A673 (cell line): ENCODE results near the gene ACSL4.

Experiments
- EZH2 ChIP-seq: fragments of 200-600 bp; sonication (generic); IDR thresholded peaks from 2 replicates; pipeline ENCODE4 v1.6.1; 2017; ENCODE audit warnings: borderline replicate concordance, low read depth, mild to moderate bottlenecking, mixed read lengths, antibody characterized with exemption, low read length; ENCODE audit not compliant: poor library complexity, severe bottlenecking
- TF ChIP-seq, protein P1 (sequence below): fragments of 300-800, 200-600 bp; sonication (generic); conservative IDR thresholded peaks from 2 replicates; pipeline ENCODE4 v1.5.1; 2017; ENCODE audit warnings: low read depth, mild to moderate bottlenecking, antibody characterized with exemption, low read length, moderate library complexity, mixed read lengths

DNA sequence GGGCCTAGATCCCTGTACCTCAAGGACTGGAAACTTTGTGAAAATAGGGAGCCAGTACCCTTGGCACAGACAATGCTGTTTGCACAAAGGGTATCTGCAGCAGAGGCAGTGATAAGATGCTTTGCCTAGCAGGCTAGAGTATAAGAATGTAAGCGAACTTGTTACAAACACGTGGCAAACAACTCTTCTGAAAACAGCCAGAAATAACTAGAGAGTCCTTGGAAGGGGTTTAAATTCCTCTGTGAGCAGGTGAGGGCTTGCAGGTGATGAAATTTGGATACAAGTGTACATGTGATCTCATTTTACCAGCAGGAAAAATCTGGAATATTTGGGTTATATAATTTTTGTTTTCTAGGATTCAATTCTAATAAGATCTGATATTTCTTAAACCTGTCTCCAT, 18.6 kb upstream of the ACSL4 start:
- TF ChIP-seq EZH2, result no peak
- TF ChIP-seq, protein P1, sequence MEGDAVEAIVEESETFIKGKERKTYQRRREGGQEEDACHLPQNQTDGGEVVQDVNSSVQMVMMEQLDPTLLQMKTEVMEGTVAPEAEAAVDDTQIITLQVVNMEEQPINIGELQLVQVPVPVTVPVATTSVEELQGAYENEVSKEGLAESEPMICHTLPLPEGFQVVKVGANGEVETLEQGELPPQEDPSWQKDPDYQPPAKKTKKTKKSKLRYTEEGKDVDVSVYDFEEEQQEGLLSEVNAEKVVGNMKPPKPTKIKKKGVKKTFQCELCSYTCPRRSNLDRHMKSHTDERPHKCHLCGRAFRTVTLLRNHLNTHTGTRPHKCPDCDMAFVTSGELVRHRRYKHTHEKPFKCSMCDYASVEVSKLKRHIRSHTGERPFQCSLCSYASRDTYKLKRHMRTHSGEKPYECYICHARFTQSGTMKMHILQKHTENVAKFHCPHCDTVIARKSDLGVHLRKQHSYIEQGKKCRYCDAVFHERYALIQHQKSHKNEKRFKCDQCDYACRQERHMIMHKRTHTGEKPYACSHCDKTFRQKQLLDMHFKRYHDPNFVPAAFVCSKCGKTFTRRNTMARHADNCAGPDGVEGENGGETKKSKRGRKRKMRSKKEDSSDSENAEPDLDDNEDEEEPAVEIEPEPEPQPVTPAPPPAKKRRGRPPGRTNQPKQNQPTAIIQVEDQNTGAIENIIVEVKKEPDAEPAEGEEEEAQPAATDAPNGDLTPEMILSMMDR, result no peak
